ENCODE measurements around the gene SLC38A11.

DNA sequence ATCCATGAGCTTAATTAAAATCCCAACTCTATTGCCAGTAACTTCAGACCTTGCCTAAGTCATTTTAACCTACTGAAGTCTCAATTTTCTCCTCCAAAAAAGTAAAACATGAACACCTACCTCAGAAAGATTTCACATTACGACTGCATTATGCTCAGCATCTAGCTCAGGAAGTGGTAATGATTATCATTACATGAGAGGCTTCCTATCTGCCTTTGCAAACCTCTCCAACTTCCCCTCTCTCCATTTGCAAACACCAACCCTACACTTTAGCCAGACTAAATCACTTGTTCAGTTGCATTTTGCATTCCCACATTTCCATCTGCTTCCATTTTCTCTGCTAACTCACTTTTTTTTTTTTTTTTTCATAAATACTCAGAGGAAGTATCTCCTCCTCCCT, 6.8 kb downstream of the SLC38A11 start:
- TF ChIP-seq, protein P1, sequence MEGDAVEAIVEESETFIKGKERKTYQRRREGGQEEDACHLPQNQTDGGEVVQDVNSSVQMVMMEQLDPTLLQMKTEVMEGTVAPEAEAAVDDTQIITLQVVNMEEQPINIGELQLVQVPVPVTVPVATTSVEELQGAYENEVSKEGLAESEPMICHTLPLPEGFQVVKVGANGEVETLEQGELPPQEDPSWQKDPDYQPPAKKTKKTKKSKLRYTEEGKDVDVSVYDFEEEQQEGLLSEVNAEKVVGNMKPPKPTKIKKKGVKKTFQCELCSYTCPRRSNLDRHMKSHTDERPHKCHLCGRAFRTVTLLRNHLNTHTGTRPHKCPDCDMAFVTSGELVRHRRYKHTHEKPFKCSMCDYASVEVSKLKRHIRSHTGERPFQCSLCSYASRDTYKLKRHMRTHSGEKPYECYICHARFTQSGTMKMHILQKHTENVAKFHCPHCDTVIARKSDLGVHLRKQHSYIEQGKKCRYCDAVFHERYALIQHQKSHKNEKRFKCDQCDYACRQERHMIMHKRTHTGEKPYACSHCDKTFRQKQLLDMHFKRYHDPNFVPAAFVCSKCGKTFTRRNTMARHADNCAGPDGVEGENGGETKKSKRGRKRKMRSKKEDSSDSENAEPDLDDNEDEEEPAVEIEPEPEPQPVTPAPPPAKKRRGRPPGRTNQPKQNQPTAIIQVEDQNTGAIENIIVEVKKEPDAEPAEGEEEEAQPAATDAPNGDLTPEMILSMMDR (conservative IDR thresholded peaks at IDR 0.05): no peak
- TF ChIP-seq ZFX (IDR thresholded peaks at IDR 0.05): no peak
